K562 treated with DMSO at 1 percent for 4 hours (cell line): Measurements from ENCODE around the gene FAM25A. TPM values are rescaled to one million over a fixed set of nuclear protein-coding genes. Genes with fewer than 3 reads are reported as not detected.

ENCODE experiments used
- total RNA-seq: library from RNA; unstranded; fragments of 300-600 nt; gene quantifications from 2 replicates; pipeline ENCODE4 v1.2.3, GENCODE V29; 2022; ENCODE audit not compliant: insufficient read depth

The FAM25A gene
- total RNA-seq: not detected in 2 replicates

DNA sequence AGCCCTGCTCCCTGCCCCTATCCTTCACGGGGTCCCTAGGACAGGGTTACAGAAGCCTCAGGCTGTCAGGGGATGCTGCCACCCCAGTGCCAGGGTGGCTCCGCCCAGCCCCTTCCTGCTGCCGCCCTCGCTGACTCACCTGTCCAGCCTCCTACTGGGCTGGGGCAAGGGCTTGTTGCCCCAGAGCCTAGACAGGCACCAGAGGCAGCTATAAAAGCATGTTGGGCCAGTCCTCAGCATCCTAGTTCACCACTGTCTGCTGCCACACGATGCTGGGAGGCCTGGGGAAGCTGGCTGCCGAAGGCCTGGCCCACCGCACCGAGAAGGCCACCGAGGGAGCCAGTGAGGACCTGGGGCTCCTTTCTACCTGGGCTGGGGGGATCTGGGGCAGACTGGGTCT, at the start of gene FAM25A:
Gene FAM25A, plus strand, starts transcription at position 239 of the 400 bp plus-strand sequence. Its CDS starts 31 bp downstream, at position 270.

Other genes starting within 250 kb of the FAM25A start
- 0.97 and 1.2 TPM in 2 replicates for gene MMRN2, start 62.7 kb upstream of the FAM25A start, total RNA-seq
- 69.4 and 83.0 TPM in 2 replicates for gene SNCG, start 61.7 kb upstream of the FAM25A start, total RNA-seq
- not detected in 2 replicates for gene ADIRF, start 51.8 kb upstream of the FAM25A start, total RNA-seq
- gene GLUD1, start 74.5 kb downstream of the FAM25A start, total RNA-seq: 51.4 and 57.3 TPM in 2 replicates
- 13.0 and 16.5 TPM in 2 replicates for gene SHLD2, start 74.9 kb downstream of the FAM25A start, total RNA-seq
- gene NUTM2A, start 205.2 kb downstream of the FAM25A start, total RNA-seq: 3.7 and 5.1 TPM in 2 replicates